Caco-2 (cell line): ENCODE data around the gene AMBRA1. TPM values are rescaled to one million over a fixed set of nuclear protein-coding genes. Genes with fewer than 3 reads are reported as not detected.

Experiments used
- BruUV-seq: library from RNA; stranded (reverse); fragments of 400-500 nt; replicated peaks from 2 replicates; lab custom pipeline; 2021; lab: Mats Ljungman, UMichigan
- CTCF ChIA-PET: fragments of 300-600 bp; sonication (Branson Sonifier 250); formaldehyde crosslinking; loops from one replicate; lab custom pipeline; 2022; ENCODE audit warnings: antibody characterized with exemption; lab: Charles Lee
- POLR2A ChIA-PET: fragments of 300-600 bp; sonication (Branson Sonifier 250); formaldehyde crosslinking; loops from one replicate; lab custom pipeline; 2022; ENCODE audit warnings: antibody characterized with exemption; lab: Charles Lee
- DNase-seq, 2 experiments: peaks; one replicate each; pipeline versions ENCODE4 v3.0.0 to v3.0.0-alpha.2; 2020 to 2022
- H3K27me3 ChIP-seq: replicated peaks from 2 replicates; pipeline ENCODE4 v1.6.0; 2011; ENCODE audit warnings: low read length; ENCODE audit not compliant: control insufficient read depth, insufficient read depth
- H3K36me3 ChIP-seq: 2 replicates; pipeline ENCODE4 v1.5.1; 2011; ENCODE audit warnings: low read length; ENCODE audit not compliant: control insufficient read depth, insufficient read depth
- H3K4me1 ChIP-seq: fragments of 250-450 bp; sonication (Bioruptor Pico); 2 replicates; pipeline ENCODE4 v1.5.1; 2020; ENCODE audit warnings: mild to moderate bottlenecking
- H3K4me3 ChIP-seq: 2 replicates; pipeline ENCODE4 v1.5.1; 2011; ENCODE audit warnings: low read depth, mild to moderate bottlenecking, control low read depth, low read length
- H3K9me3 ChIP-seq: fragments of 250-450 bp; sonication (Bioruptor Pico); 2 replicates; pipeline ENCODE4 v1.5.1; 2020; ENCODE audit warnings: mild to moderate bottlenecking, moderate library complexity
- H3K27ac Mint-ChIP-seq: one replicate; pipeline ENCODE4 v1.8.0; 2022; ENCODE audit warnings: mixed read lengths; ENCODE audit not compliant: unreplicated experiment
- H3K27me3 Mint-ChIP-seq: one replicate; pipeline ENCODE4 v1.8.0; 2022; ENCODE audit warnings: mixed read lengths; ENCODE audit not compliant: insufficient read depth, unreplicated experiment
- H3K36me3 Mint-ChIP-seq: one replicate; pipeline ENCODE4 v1.8.0; 2022; ENCODE audit warnings: mild to moderate bottlenecking, mixed read lengths; ENCODE audit not compliant: insufficient read depth, unreplicated experiment
- H3K4me1 Mint-ChIP-seq: one replicate; pipeline ENCODE4 v1.8.0; 2022; ENCODE audit warnings: low read depth, mixed read lengths; ENCODE audit not compliant: unreplicated experiment
- H3K4me3 Mint-ChIP-seq: one replicate; pipeline ENCODE4 v1.8.0; 2022; ENCODE audit warnings: mild to moderate bottlenecking, moderate library complexity, mixed read lengths; ENCODE audit not compliant: unreplicated experiment
- H3K9me3 Mint-ChIP-seq: one replicate; pipeline ENCODE4 v1.8.0; 2022; ENCODE audit warnings: mixed read lengths; ENCODE audit not compliant: unreplicated experiment
- intact Hi-C: fragments of 100-400 bp; cut with micrococcal nuclease; formaldehyde crosslinking; loops from one replicate; pipeline ENCODE4 v1.10.0; 2022; ENCODE audit not compliant: unreplicated experiment
- total RNA-seq: library from RNA; stranded (reverse); gene quantifications from 2 replicates; pipeline ENCODE4 v1.2.3, GENCODE V29; 2022
- TF ChIP-seq, protein P1 (sequence below), 2 experiments: fragments of 200-600 bp in 1 of 2; IDR thresholded peaks; 1 replicate in 1 of 2; 2 replicates in 1 of 2; pipeline versions ENCODE4 v1.5.1 to v1.8.0; 2011 to 2022; ENCODE audit warnings: antibody characterized with exemption in 1 of 2, control low read depth in 1 of 2, inconsistent platforms in 1 of 2, low read depth in 1 of 2, low read length in 1 of 2, mild to moderate bottlenecking in 1 of 2, moderate library complexity in 1 of 2; ENCODE audit not compliant: insufficient read depth in 1 of 2, severe bottlenecking in 1 of 2, unreplicated experiment in 1 of 2

Gene AMBRA1
- total RNA-seq, 1 experiment from 2014 or later: 48.1 TPM

DNA sequence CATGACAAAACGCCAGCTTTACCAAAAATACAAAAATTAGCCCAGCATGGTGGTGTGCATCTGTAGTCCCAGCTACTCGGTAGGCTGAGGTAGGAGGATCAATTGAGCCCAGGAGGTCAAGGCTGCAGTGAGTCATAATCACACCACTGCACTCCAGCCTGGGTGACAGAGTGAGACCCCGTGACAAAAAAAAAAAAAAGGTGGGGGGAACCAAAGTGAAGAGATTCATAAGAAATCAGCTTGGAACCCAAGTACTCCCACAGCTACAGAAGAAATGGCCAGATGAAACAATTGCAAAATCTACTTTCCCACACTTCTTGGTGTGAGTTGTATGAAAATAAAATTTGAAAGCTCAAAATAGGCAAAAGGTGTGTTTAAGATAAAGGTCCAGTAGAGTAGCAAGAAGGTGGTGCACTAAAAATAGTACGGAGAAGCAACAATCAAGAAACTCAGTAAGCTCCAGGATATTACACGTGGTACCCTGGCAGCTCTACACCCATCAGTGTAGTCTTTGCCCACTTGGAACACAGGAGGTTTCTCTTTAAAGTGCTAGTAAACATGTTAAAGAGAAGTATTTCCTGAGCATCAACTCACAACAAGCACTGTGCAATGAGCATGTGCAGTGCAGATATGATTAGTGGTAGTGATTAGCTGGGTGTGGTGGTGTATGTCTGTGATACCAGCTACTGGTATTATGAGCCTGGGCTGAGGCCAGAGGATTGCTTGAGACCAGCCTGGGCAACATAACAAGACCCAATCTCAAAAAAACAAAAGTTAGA lies 17.9 kb upstream of the AMBRA1 start:
- no peak for DNase-seq
- Mint-ChIP-seq H3K9me3 (no peaks in the 10 kb centered on the region), H3K4me3 (no peak overlapping the region), H3K27ac (no peak overlapping the region), H3K36me3 (no peaks in the 10 kb centered on the region), H3K27me3 (no peaks in the 10 kb centered on the region), H3K4me1 (peaks cover 18% of the 10 kb centered on the region)
- Histone ChIP-seq H3K27me3 (no peaks in the 10 kb centered on the region), H3K4me3 (no peak overlapping the region), H3K36me3 (no peaks in the 10 kb centered on the region), H3K4me1 (peaks cover 11% of the 10 kb centered on the region), H3K9me3 (no peaks in the 10 kb centered on the region)
- no TSS peak for BruUV-seq
- ChIA-PET CTCF (no interaction called here), POLR2A (interaction anchor here (0.6 to 0.7 kb wide), 2 partner anchors 18 to 63 kb away, joined by 3 to 5 read pairs; no protein-coding TSS in a partner anchor)
- intact Hi-C loops: no loop called here
- TF ChIP-seq, protein P1, sequence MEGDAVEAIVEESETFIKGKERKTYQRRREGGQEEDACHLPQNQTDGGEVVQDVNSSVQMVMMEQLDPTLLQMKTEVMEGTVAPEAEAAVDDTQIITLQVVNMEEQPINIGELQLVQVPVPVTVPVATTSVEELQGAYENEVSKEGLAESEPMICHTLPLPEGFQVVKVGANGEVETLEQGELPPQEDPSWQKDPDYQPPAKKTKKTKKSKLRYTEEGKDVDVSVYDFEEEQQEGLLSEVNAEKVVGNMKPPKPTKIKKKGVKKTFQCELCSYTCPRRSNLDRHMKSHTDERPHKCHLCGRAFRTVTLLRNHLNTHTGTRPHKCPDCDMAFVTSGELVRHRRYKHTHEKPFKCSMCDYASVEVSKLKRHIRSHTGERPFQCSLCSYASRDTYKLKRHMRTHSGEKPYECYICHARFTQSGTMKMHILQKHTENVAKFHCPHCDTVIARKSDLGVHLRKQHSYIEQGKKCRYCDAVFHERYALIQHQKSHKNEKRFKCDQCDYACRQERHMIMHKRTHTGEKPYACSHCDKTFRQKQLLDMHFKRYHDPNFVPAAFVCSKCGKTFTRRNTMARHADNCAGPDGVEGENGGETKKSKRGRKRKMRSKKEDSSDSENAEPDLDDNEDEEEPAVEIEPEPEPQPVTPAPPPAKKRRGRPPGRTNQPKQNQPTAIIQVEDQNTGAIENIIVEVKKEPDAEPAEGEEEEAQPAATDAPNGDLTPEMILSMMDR (IDR thresholded peaks at IDR 0.05; ENCODE audit: insufficient read depth in 1 of 2, low read depth in 1 of 2, low read length in 1 of 2, severe bottlenecking in 1 of 2, unreplicated experiment in 1 of 2): no peak

DNA sequence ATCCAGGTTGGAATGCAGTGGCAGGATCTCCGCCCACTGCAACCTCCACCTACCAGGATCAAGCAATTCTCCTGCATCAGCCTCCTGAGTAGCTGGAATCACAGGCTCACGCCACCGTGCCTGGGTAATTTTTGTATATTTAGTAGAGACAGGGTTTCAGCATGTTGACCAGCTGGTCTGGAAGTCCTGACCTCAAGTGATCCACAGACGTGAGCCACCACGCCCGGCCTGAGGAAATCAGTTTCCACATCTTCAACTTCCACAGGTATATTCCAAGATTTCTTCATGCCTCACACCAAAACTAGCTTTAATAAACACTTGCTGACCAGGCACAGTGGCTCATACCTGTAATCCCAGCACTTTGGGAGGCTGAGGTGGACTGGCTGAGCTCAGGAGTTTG lies 15.6 kb upstream of the AMBRA1 start:
- no peaks in the 10 kb centered on the region for H3K9me3 Mint-ChIP-seq
- intact Hi-C loops: no loop called here
- Histone ChIP-seq H3K36me3 (no peaks in the 10 kb centered on the region), H3K9me3 (no peaks in the 10 kb centered on the region), H3K4me3 (no peak overlapping the region), H3K27me3 (no peaks in the 10 kb centered on the region), H3K4me1 (no peaks in the 10 kb centered on the region)
- CTCF ChIA-PET: no interaction called here
- no peaks in the 10 kb centered on the region for H3K27me3 Mint-ChIP-seq
- no peak overlapping the region for H3K4me3 Mint-ChIP-seq
- H3K36me3 Mint-ChIP-seq: no peaks in the 10 kb centered on the region
- POLR2A ChIA-PET: no interaction called here
- H3K4me1 Mint-ChIP-seq: no peaks in the 10 kb centered on the region
- BruUV-seq: no TSS peak
- TF ChIP-seq, protein P1 (IDR thresholded peaks at IDR 0.05; ENCODE audit: insufficient read depth in 1 of 2, low read depth in 1 of 2, low read length in 1 of 2, severe bottlenecking in 1 of 2, unreplicated experiment in 1 of 2): no peak
- H3K27ac Mint-ChIP-seq: no peak overlapping the region
- no peak for DNase-seq

DNA sequence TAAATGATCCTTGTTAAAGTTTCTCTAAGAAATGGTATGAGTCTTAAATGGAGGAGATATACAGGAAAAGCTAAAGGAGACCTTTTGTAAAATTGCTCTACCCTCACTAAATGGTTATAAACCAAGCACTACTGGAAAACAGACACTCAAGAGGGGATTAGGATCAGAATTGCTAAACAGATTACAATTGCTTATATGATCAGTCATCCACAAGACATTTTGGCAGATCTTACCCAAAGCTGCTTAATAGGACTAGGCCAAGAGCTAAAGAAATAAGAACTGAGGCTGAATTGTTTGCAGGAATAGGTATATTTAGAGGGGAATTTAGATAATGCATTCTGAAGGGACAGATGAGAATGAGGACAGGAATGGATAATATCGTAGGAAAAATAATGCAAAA lies 13.7 kb upstream of the AMBRA1 start:
- no peak overlapping the region for H3K27ac Mint-ChIP-seq
- H3K9me3 Mint-ChIP-seq: no peaks in the 10 kb centered on the region
- CTCF ChIA-PET: no interaction called here
- POLR2A ChIA-PET: interaction anchor here (0.5 kb wide), 1 partner anchor 9 kb away, joined by 6 read pairs; no protein-coding TSS in a partner anchor
- H3K4me3 ChIP-seq: no peak overlapping the region
- no TSS peak for BruUV-seq
- H3K4me3 Mint-ChIP-seq: no peak overlapping the region
- no peaks in the 10 kb centered on the region for H3K36me3 Mint-ChIP-seq
- H3K9me3 ChIP-seq: no peaks in the 10 kb centered on the region
- H3K36me3 ChIP-seq: no peaks in the 10 kb centered on the region
- no peaks in the 10 kb centered on the region for H3K27me3 Mint-ChIP-seq
- no peaks in the 10 kb centered on the region for H3K27me3 ChIP-seq
- intact Hi-C loops: no loop called here
- no peak for DNase-seq
- H3K4me1 ChIP-seq: no peaks in the 10 kb centered on the region
- TF ChIP-seq, protein P1 (IDR thresholded peaks at IDR 0.05; ENCODE audit: insufficient read depth in 1 of 2, low read depth in 1 of 2, low read length in 1 of 2, severe bottlenecking in 1 of 2, unreplicated experiment in 1 of 2): no peak
- H3K4me1 Mint-ChIP-seq: no peaks in the 10 kb centered on the region
